ENCODE measurements around the gene CBLL1. TPM values are rescaled to one million over a fixed set of nuclear protein-coding genes. Genes with fewer than 3 reads are reported as not detected.

Gene CBLL1
- polyA plus RNA-seq, 1 donor from 2014 or later = 10.2 TPM

- Histone ChIP-seq H4K20me1 (ENCODE audit: insufficient read depth) (no peaks in the 10 kb centered on the region), H3K4me2 (ENCODE audit: low read length) (no peak overlapping the region), H3K4me3 (ENCODE audit: low read length) (no peak overlapping the region), H3K36me3 (ENCODE audit: insufficient read depth, low read length) (no peaks in the 10 kb centered on the region), H3K79me2 (replicated peaks; ENCODE audit: insufficient read depth, low read length) (no peaks in the 10 kb centered on the region), H3K27ac (ENCODE audit: low read length) (no peak overlapping the region), H3K27me3 (ENCODE audit: insufficient read depth, low read depth, low read length) (no peaks in the 10 kb centered on the region), H3F3A (ENCODE audit: insufficient read depth, low read length, poor library complexity, severe bottlenecking) (no peaks in the 10 kb centered on the region), H3K9me3 (ENCODE audit: low read length) (no peaks in the 10 kb centered on the region), H2AFZ (ENCODE audit: low read depth, low read length) (no peak overlapping the region), H3K9ac (ENCODE audit: low read length) (no peak overlapping the region), H3K9me2 (ENCODE audit: insufficient read depth, low read length) (no peaks in the 10 kb centered on the region)
- TF ChIP-seq EP300 (conservative IDR thresholded peaks at IDR 0.05; ENCODE audit: poor library complexity, severe bottlenecking) (no peak), REST (IDR thresholded peaks at IDR 0.05; ENCODE audit: borderline replicate concordance) (no peak), CTCF (IDR thresholded peaks at IDR 0.05; ENCODE audit: poor library complexity, severe bottlenecking) (no peak), EZH2 (IDR thresholded peaks at IDR 0.05; ENCODE audit: borderline replicate concordance, insufficient read depth, low read length, poor library complexity, severe bottlenecking) (no peak), MXI1 (conservative IDR thresholded peaks at IDR 0.05; ENCODE audit: poor library complexity, severe bottlenecking) (no peak), POLR2AphosphoS5 (IDR thresholded peaks at IDR 0.05) (no peak), RAD21 (conservative IDR thresholded peaks at IDR 0.05) (no peak), SMC3 (conservative IDR thresholded peaks at IDR 0.05; ENCODE audit: poor library complexity) (no peak), TAF1 (IDR thresholded peaks at IDR 0.05; ENCODE audit: low read depth) (no peak)
These were observed 17.4 kb upstream of the CBLL1 start for GRCh38 chr7:107726356-107727130.

- H3K4me2 ChIP-seq (ENCODE audit: low read length) = no peak overlapping the region
- no peaks in the 10 kb centered on the region for H3K9me2 ChIP-seq (ENCODE audit: insufficient read depth, low read length)
- TF ChIP-seq POLR2AphosphoS5 (IDR thresholded peaks at IDR 0.05) (no peak), RAD21 (conservative IDR thresholded peaks at IDR 0.05) (no peak), REST (IDR thresholded peaks at IDR 0.05; ENCODE audit: borderline replicate concordance) (no peak)
- no peak overlapping the region for H3K4me3 ChIP-seq (ENCODE audit: low read length)
- no peaks in the 10 kb centered on the region for H3F3A ChIP-seq (ENCODE audit: insufficient read depth, low read length, poor library complexity, severe bottlenecking)
- H3K9ac ChIP-seq (ENCODE audit: low read length) = no peak overlapping the region
- no peak overlapping the region for H2AFZ ChIP-seq (ENCODE audit: low read depth, low read length)
- H3K36me3 ChIP-seq (ENCODE audit: insufficient read depth, low read length) = no peaks in the 10 kb centered on the region
- H3K27me3 ChIP-seq (ENCODE audit: insufficient read depth, low read depth, low read length) = no peaks in the 10 kb centered on the region
- H3K9me3 ChIP-seq (ENCODE audit: low read length) = no peaks in the 10 kb centered on the region
- H4K20me1 ChIP-seq (ENCODE audit: insufficient read depth) = no peaks in the 10 kb centered on the region
- H3K27ac ChIP-seq (ENCODE audit: low read length) = no peak overlapping the region
- no peaks in the 10 kb centered on the region for H3K79me2 ChIP-seq (replicated peaks; ENCODE audit: insufficient read depth, low read length)
These were observed 15.7 kb upstream of the CBLL1 start for GRCh38 chr7:107728276-107728675.
